GM21381 (cell line): ENCODE measurements around the gene SHANK3.
"Not testable (repeated sequence)": the region's sequence is repeated elsewhere in the genome, so short reads cannot be mapped to it uniquely, and the experiment has no call there.

ENCODE experiments used
- ATAC-seq: cut with Tn5 transposase; IDR thresholded peaks from one replicate; pipeline ENCODE4 v1.9.1; 2021; ENCODE audit warnings: mild to moderate bottlenecking, moderate library complexity; ENCODE audit not compliant: unreplicated experiment

Gene SHANK3

GRCh38 chr22:50672471-50673230 is at the start of gene SHANK3:
SHANK3 (plus strand) TSS chr22:50672823.
- ATAC-seq, result no peak

- ATAC-seq, result no peak
Observed at GRCh38 chr22:50624347-50625130, 48.1 kb upstream of the SHANK3 start.

GRCh38 chr22:50625131-50625567 is 47.5 kb upstream of the SHANK3 start:
- no peak for ATAC-seq

GRCh38 chr22:50625568-50626313 is 46.9 kb upstream of the SHANK3 start:
- no peak for ATAC-seq

GRCh38 chr22:50626314-50626849 is 46.2 kb upstream of the SHANK3 start:
- no peak for ATAC-seq

GRCh38 chr22:50626850-50627641 is 45.6 kb upstream of the SHANK3 start:
- no peak for ATAC-seq

- ATAC-seq, result peak; percentile 78
Observed at GRCh38 chr22:50627642-50628542, 44.7 kb upstream of the SHANK3 start, which contains the start of gene ARSA. ARSA (minus strand) TSS chr22:50628152; CDS start chr22:50627779, 373 bp downstream.

GRCh38 chr22:50628543-50629134 is 44.0 kb upstream of the SHANK3 start:
- ATAC-seq, result no peak

GRCh38 chr22:50630376-50630775 is 42.2 kb upstream of the SHANK3 start:
- no peak for ATAC-seq

GRCh38 chr22:50633086-50633485 is 39.5 kb upstream of the SHANK3 start:
- ATAC-seq, result no peak

GRCh38 chr22:50633771-50634170 is 38.9 kb upstream of the SHANK3 start:
- ATAC-seq, result no peak

- ATAC-seq, result no peak
Observed at GRCh38 chr22:50635591-50635990, 37.0 kb upstream of the SHANK3 start.

GRCh38 chr22:50640296-50640695 is 32.3 kb upstream of the SHANK3 start:
- ATAC-seq, result not testable (repeated sequence)

- ATAC-seq, result no peak
Observed at GRCh38 chr22:50640857-50641647, 31.6 kb upstream of the SHANK3 start.

- no peak for ATAC-seq
Observed at GRCh38 chr22:50641696-50642607, 30.7 kb upstream of the SHANK3 start.

GRCh38 chr22:50643021-50643820 is 29.4 kb upstream of the SHANK3 start:
- ATAC-seq, result not testable (repeated sequence)
